Measurements from ENCODE around the gene TPT1.
"Not testable (repeated sequence)": the region's sequence is repeated elsewhere in the genome, so short reads cannot be mapped to it uniquely, and the experiment has no call there.

The TPT1 gene

DNA sequence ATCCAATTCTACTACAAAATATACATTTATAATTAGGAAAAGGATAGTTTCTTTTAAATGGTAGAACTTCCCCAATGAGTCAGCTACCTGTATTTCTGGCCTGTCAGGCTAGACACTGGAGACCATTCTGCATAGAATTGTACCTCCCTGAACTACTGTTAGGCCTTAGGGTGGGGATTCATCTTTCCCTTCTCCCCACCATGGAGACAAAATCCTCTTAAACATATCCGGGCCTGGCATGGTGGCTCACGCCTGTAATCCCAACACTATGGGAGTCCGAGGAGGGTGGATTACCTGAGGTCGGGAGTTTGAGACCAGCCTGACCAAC lies 24.5 kb upstream of the TPT1 start:
- DNase-seq = no peak

- no peak for DNase-seq
Measured at GRCh38 chr13:45364876-45365557, 24.0 kb upstream of the TPT1 start.

DNA sequence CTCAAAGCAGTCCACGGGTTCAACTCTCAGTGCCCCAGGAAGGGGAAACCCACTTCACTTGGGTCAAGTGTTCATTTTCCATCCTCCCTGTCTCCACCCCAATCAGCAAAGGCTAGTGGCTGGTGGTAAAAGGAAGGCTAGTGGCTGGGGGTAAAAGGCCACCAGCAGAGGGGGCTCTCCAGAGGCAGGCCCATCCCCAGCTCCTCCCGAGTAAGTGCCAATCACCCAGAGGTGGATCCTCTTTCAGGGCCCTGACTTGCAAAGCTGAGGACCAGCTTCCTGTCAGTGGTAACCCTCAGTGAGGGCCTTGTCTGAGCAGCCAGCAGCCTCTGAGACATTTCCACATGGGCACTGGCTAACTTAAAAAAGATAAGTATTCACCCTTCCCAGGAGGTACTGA lies 22.0 kb upstream of the TPT1 start:
- DNase-seq = no peak

DNA sequence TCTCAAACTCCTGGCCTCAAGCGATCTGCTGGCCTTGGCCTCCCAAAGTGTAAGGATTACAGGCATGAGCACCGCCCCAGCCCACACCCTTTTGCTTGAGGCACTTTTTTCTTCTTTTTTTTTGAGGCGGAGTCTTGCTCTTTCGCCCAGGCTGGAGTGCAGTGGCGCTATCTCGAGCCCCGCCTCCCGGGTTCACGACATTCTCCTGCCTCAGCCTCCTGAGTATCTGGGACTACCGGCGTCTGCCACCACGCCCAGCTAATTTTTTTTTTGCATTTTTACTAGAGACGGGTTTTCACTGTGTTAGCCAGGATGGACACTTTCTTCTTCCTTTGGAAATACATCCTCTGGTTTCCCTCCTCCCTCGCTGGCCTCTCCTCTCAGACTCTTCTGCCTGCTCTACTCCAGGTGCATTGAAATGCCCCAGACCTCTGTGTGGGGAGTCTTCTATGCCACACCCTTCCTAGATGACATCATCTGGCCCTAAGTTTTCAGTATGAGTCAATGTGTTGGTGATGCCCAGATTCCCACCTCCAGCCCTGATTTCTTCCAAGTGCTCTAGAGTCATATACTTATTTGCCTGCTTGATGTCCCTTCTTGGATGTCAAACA lies 20.7 kb upstream of the TPT1 start:
- DNase-seq = no peak

DNA sequence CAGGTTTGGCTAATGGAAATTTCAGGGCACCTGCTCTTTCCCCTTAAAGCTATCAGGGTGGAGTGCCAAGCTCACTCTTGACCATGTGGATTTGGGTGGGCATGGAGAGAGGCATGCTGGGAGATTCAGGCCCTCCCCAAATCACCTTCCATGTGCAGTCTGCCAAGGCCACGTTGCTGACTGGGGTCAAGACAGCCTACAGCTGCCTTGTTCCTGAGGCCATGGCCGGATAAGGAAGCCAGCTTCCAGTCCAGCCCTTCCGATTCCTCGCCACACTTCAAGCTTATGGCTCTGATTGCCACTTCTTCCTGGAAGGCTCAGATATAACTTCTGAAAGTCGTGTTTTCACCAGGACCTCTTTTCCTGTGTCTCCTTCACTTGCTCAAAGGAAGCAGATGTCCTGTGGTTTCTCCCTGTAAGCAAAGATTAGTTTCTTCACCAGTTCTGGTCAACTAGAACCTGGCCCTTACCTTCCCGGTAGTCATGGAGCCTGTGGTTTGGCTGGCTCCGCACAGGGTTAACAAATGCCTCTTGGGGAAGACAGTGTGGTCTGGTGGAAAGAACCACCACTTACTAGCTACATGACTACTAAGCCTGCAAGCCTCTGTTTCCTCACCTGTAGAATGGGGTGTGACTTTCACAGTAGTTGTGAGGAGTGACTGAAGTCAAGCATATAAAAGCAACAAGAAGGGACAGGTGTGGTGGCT lies 16.1 kb upstream of the TPT1 start:
- DNase-seq = no peak

- DNase-seq = no peak
Measured at GRCh38 chr13:45353895-45354294, 12.9 kb upstream of the TPT1 start.

DNA sequence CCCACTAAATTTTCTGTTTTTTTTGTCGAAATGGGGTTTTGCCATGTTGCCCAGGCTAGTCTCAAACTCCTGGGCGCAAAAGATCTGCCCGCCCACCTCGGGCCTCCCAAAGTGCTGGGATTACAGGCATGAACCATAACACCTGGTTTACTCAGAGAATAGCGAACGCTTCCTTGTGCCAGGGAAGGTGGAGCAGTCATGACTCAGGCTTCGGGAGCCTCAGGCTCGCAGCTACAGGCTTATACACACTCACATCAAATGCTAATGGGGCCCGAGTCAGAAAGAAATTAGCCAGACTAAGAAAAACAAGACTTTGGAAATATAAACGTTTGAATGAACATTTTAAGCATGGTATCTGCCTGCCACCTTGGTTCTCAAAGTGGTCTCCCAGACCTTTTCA lies 11.0 kb upstream of the TPT1 start:
- no peak for DNase-seq

GRCh38 chr13:45350152-45350551 lies 9.2 kb upstream of the TPT1 start:
- DNase-seq = no peak

- no peak for DNase-seq
Measured at GRCh38 chr13:45349438-45349837, 8.5 kb upstream of the TPT1 start.

GRCh38 chr13:45344064-45344463 lies 3.1 kb upstream of the TPT1 start:
- not testable (repeated sequence) for DNase-seq

DNA sequence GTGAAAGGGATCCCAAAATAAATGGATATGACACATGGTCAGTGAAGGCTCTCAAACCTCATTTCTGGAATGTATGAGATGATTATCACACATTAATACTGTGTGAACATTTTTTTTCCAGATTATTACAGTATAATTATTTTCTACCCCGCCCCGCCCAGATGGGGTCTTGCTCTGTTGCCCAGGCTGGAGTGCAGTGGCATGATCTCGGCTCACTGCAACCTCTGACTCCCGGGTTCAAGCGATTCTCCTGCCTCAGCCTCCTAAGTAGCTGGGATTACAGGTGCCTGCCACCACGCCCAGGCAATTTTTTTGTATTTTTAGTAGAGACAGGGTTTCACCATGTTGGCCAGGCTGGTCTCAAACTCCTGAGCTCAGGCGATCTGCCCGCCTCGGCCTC lies 2.1 kb upstream of the TPT1 start:
- DNase-seq = not testable (repeated sequence)

DNA sequence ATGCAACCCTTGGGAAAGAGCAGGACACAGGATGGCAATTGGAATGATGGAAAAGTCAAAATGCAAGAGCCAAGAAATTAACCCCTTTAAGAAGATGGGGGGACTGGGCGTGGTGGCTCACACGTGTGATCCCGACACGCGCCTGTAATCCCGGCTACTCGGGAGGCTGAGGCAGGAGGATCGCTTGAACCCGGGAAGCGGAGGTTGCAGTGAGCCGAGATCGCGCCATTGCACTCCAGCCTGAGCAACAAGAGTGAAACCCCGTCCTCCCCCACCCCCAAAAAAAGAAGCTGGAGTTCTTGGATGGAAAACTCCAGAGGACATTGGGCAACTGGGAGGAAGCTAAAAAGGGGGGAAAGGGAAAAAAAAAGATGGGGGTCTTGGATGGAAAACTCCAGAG lies 1.7 kb upstream of the TPT1 start:
- DNase-seq = not testable (repeated sequence)

GRCh38 chr13:45341799-45342500 lies 967 bp upstream of the TPT1 start:
- no peak for DNase-seq

GRCh38 chr13:45340422-45341033 lies 455 bp downstream of the TPT1 start:
- DNase-seq = peak; percentile 89 to 92

GRCh38 chr13:45339867-45340266 lies 1.1 kb downstream of the TPT1 start:
- peak; percentile 17 to 51 for DNase-seq

DNA sequence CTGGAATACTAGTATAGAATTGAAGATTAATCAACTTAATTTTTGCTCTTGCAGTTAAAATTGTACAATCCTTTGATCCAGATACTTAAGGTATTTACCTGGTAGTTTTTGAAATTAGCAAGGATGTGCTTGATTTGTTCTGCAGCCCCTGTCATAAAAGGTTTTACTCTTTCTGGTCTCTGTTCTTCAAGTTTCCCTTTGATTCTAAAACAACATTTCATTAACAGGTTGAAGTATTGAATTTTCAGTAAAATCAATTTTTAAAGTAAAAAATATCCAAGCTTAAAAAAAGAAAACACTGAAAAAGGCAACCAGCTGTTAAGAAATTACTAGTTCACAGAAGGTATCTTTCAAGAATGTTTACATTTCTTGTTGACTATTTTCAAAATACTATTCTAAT lies 1.6 kb downstream of the TPT1 start:
- no peak for DNase-seq

GRCh38 chr13:45337803-45338202 lies 3.2 kb downstream of the TPT1 start:
- peak in 1 of 2 donors; percentile 31 for DNase-seq

- peak in 1 of 2 donors; percentile 30 for DNase-seq
Measured at GRCh38 chr13:45337395-45337794, 3.6 kb downstream of the TPT1 start.

GRCh38 chr13:45336025-45336800 lies 4.8 kb downstream of the TPT1 start:
- peak in 1 of 2 donors; percentile 37 for DNase-seq

- no peak for DNase-seq
Measured at GRCh38 chr13:45335397-45336024, 5.5 kb downstream of the TPT1 start.

- DNase-seq = peak; percentile 17 to 68
Measured at GRCh38 chr13:45333977-45334922, 6.7 kb downstream of the TPT1 start.
